Endothelial cell of umbilical vein (primary cell): ENCODE measurements around the gene KRT31. TPM values are rescaled to one million over a fixed set of nuclear protein-coding genes. Genes with fewer than 3 reads are reported as not detected.

Experiments used
- BruUV-seq: library from RNA; stranded (reverse); fragments of 400-500 nt; replicated peaks from 2 replicates; lab custom pipeline; 2021; lab: Mats Ljungman, UMichigan
- CTCF ChIA-PET: fragments of 300-600, 350-600 bp; sonication (Branson Sonifier 250); formaldehyde crosslinking; loops from one replicate; lab custom pipeline; 2021; ENCODE audit warnings: antibody characterized with exemption, inconsistent platforms; lab: Charles Lee
- POLR2A ChIA-PET: fragments of 300-600, 350-600 bp; sonication (Branson Sonifier 250); formaldehyde crosslinking; loops from one replicate; lab custom pipeline; 2021; ENCODE audit warnings: antibody characterized with exemption, inconsistent platforms; lab: Charles Lee
- DNase-seq: peaks from one replicate; pipeline ENCODE4 v3.0.0-alpha.2; 2011; ENCODE audit warnings: low read depth, low spot score
- FAIRE-seq: peaks from 2 replicates; lab custom pipeline; 2011; peaks lifted over from hg19 to GRCh38; lab: Jason Lieb, UNC
- H2AFZ ChIP-seq: 2 replicates; pipeline ENCODE4 v1.6.0; 2012; ENCODE audit warnings: low read depth, low read length, control low read depth, inconsistent platforms
- H3K27ac ChIP-seq: 2 replicates; pipeline ENCODE4 v1.5.1; 2011; ENCODE audit warnings: low read depth, mild to moderate bottlenecking, control low read depth, low read length, moderate library complexity; ENCODE audit not compliant: insufficient read depth
- H3K27me3 ChIP-seq, 2 experiments: 2 replicates each; pipeline versions ENCODE4 v1.6.0 to v1.6.1; 2011; ENCODE audit warnings: low read length in 2 of 2, mixed read lengths in 1 of 2; ENCODE audit not compliant: control insufficient read depth in 2 of 2, insufficient read depth in 2 of 2
- H3K36me3 ChIP-seq, 2 experiments: 2 replicates in 1 of 2; 3 replicates in 1 of 2; pipeline ENCODE4 v1.5.1; 2011; ENCODE audit warnings: low read length in 2 of 2, mild to moderate bottlenecking in 1 of 2, moderate library complexity in 1 of 2; ENCODE audit not compliant: control insufficient read depth in 2 of 2, insufficient read depth in 2 of 2; ENCODE audit errors: extremely low read depth in 1 of 2
- H3K4me1 ChIP-seq: 3 replicates; pipeline ENCODE4 v1.5.1; 2011; ENCODE audit warnings: mild to moderate bottlenecking, low read length; ENCODE audit not compliant: control insufficient read depth, insufficient read depth; ENCODE audit errors: extremely low read depth
- H3K4me2 ChIP-seq: 2 replicates; pipeline ENCODE4 v1.6.1; 2011; ENCODE audit warnings: low read length, control low read depth, mixed read lengths; ENCODE audit not compliant: insufficient read depth
- H3K4me3 ChIP-seq, 3 experiments: fragments of 200-600 bp in 1 of 3; sonication (generic), shearing (Covaris generic) in 1 of 3; replicated peaks in 1 of 3; 2 replicates each; pipeline ENCODE4 v1.5.1; 2011 to 2016; ENCODE audit warnings: control low read depth in 3 of 3, low read length in 3 of 3, mild to moderate bottlenecking in 2 of 3, inconsistent platforms in 1 of 3, low read depth in 1 of 3, moderate library complexity in 1 of 3; ENCODE audit not compliant: insufficient read depth in 1 of 3
- H3K79me2 ChIP-seq: 2 replicates; pipeline ENCODE4 v1.6.0; 2012; ENCODE audit warnings: low read length, inconsistent platforms; ENCODE audit not compliant: control insufficient read depth, insufficient read depth
- H3K9ac ChIP-seq: replicated peaks from 2 replicates; pipeline ENCODE3; 2011; ENCODE audit warnings: low read length, control low read depth; ENCODE audit not compliant: insufficient read depth; ENCODE audit errors: extremely low read depth
- H3K9me1 ChIP-seq: replicated peaks from 3 replicates; pipeline ENCODE4 v1.6.0; 2011; ENCODE audit warnings: mild to moderate bottlenecking, low read length; ENCODE audit not compliant: control insufficient read depth, insufficient read depth; ENCODE audit errors: extremely low read depth
- H3K9me3 ChIP-seq: replicated peaks from 2 replicates; pipeline ENCODE4 v1.5.1; 2012; ENCODE audit warnings: low read length, inconsistent platforms; ENCODE audit not compliant: control insufficient read depth, insufficient read depth
- H4K20me1 ChIP-seq: replicated peaks from 2 replicates; pipeline ENCODE3; 2011; ENCODE audit warnings: mild to moderate bottlenecking, low read length; ENCODE audit not compliant: control insufficient read depth, insufficient read depth; ENCODE audit errors: extremely low read depth
- EZH2 ChIP-seq: IDR thresholded peaks from 2 replicates; pipeline ENCODE4 v1.6.1; 2012; ENCODE audit warnings: borderline replicate concordance, low read depth, mild to moderate bottlenecking, moderate library complexity, low read length, inconsistent platforms; ENCODE audit not compliant: severe bottlenecking
- FOS ChIP-seq: IDR thresholded peaks from 2 replicates; pipeline ENCODE4 v1.6.1; 2011; ENCODE audit warnings: mild to moderate bottlenecking, low read length, moderate library complexity, borderline replicate concordance; ENCODE audit not compliant: insufficient read depth
- GATA2 ChIP-seq: IDR thresholded peaks from 2 replicates; pipeline ENCODE4 v1.7.0; 2011; ENCODE audit warnings: low read depth, mild to moderate bottlenecking, moderate library complexity, mixed read lengths, low read length; ENCODE audit not compliant: insufficient read length, insufficient read depth
- JUN ChIP-seq: IDR thresholded peaks from 2 replicates; pipeline ENCODE4 v1.6.1; 2011; ENCODE audit warnings: borderline replicate concordance, low read depth; ENCODE audit not compliant: insufficient read length, insufficient read depth
- MAX ChIP-seq: IDR thresholded peaks from 2 replicates; pipeline ENCODE4 v1.6.1; 2011; ENCODE audit not compliant: insufficient read depth, insufficient read length
- MYC ChIP-seq: IDR thresholded peaks from one replicate; pipeline ENCODE4 v1.6.1; 2011; ENCODE audit warnings: mild to moderate bottlenecking, low read depth, low read length
- POLR2A ChIP-seq: IDR thresholded peaks from 2 replicates; pipeline ENCODE4 v1.6.1; 2012; ENCODE audit warnings: low read depth, mild to moderate bottlenecking, control low read depth, low read length
- POLR2AphosphoS5 ChIP-seq: IDR thresholded peaks from 2 replicates; pipeline ENCODE4 v1.6.1; 2012; ENCODE audit warnings: low read depth, mild to moderate bottlenecking, control low read depth, low read length, moderate library complexity; ENCODE audit not compliant: insufficient read depth
- dilution Hi-C: fragments of 300-500 bp; cut with MboI; formaldehyde crosslinking; loops from one replicate; pipeline ENCODE4 v1.15.0; 2019; ENCODE audit warnings: low sequenced_read_pairs; ENCODE audit not compliant: extremely low pct_ligation_motif_present
- intact Hi-C: fragments of 100-400 bp; cut with micrococcal nuclease; formaldehyde crosslinking; loops from one replicate; pipeline ENCODE4 v1.10.0; 2022
- polyA plus RNA-seq, 4 experiments: library from polyadenylated mRNA; depleted of rRNA in 3 of 4; stranded (reverse) in 3 of 4; unstranded in 1 of 4; fragments of >200 nt; gene quantifications; 2 replicates each; pipeline versions ENCODE4 v1.2.1 to v1.2.3, GENCODE V29; 2011 to 2012; ENCODE audit warnings: missing spikeins in 1 of 4
- total RNA-seq: library from RNA; stranded (reverse); gene quantifications from 2 replicates; pipeline ENCODE4 v1.2.3, GENCODE V29; 2021
- TF ChIP-seq, protein P1 (sequence below), 2 donors: IDR thresholded peaks; 1 replicate in 1 of 2; 2 replicates in 1 of 2; pipeline ENCODE4 v1.5.1; 2011; ENCODE audit warnings: low read length in 2 of 2, mild to moderate bottlenecking in 2 of 2, moderate library complexity in 2 of 2, control low read depth in 1 of 2, inconsistent platforms in 1 of 2, low read depth in 1 of 2; ENCODE audit not compliant: insufficient read depth in 1 of 2; ENCODE audit errors: extremely low read depth in 1 of 2

KRT31 gene
- total and polyA plus RNA-seq, 2 donors (not counting 3 experiments of a cell fraction or from before 2014, with no cell fraction given): not detected

- dilution Hi-C loops: no loop called here
Observed at GRCh38 chr17:41415411-41415810, 18.0 kb upstream of the KRT31 start.

DNA sequence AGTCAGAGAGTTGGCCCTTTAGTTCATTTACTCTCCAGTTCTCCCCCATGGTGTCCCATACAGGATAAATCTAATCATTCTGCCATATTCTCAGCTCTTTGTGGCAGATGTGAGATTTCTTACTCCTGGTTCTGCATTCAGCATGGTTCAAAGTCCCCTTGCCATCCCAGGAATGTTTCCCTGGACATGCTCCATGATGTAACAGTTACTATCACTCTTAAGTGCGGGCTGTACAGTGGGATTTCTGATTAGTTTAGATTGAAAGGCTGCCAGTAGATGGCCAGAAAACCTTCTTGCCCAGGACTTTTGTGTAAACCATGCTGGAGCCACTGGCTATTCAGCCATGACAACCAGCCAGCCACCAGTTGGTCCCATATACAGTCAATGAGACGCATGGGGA is 16.6 kb upstream of the KRT31 start:
- no peak for FAIRE-seq
- dilution Hi-C loops: no loop called here
- CTCF ChIA-PET: interaction anchor here (0.7 kb wide), 1 partner anchor 135 kb away, joined by 3 read pairs; no protein-coding TSS in a partner anchor

More at GRCh38 chr17:41415411-41415810, 18.0 kb upstream of the KRT31 start:
- no peak for DNase-seq
- H2AFZ ChIP-seq: no peak overlapping the region
- no peaks in the 10 kb centered on the region for H4K20me1 ChIP-seq
- ChIA-PET POLR2A (no interaction called here), CTCF (interaction anchor here (1.3 kb wide), 1 partner anchor 133 kb away, joined by 5 read pairs; no protein-coding TSS in a partner anchor)
- H3K79me2 ChIP-seq: no peaks in the 10 kb centered on the region
- H3K36me3 ChIP-seq: no peaks in the 10 kb centered on the region
- no peak overlapping the region for H3K4me3 ChIP-seq
- no peak for FAIRE-seq
- H3K9ac ChIP-seq: no peak overlapping the region
- H3K9me3 ChIP-seq: no peaks in the 10 kb centered on the region
- intact Hi-C loops: no loop called here
- no peak overlapping the region for H3K4me2 ChIP-seq
- no peak for TF ChIP-seq MYC
- TF ChIP-seq JUN: no peak
- no peak for TF ChIP-seq EZH2
- TF ChIP-seq, protein P1, sequence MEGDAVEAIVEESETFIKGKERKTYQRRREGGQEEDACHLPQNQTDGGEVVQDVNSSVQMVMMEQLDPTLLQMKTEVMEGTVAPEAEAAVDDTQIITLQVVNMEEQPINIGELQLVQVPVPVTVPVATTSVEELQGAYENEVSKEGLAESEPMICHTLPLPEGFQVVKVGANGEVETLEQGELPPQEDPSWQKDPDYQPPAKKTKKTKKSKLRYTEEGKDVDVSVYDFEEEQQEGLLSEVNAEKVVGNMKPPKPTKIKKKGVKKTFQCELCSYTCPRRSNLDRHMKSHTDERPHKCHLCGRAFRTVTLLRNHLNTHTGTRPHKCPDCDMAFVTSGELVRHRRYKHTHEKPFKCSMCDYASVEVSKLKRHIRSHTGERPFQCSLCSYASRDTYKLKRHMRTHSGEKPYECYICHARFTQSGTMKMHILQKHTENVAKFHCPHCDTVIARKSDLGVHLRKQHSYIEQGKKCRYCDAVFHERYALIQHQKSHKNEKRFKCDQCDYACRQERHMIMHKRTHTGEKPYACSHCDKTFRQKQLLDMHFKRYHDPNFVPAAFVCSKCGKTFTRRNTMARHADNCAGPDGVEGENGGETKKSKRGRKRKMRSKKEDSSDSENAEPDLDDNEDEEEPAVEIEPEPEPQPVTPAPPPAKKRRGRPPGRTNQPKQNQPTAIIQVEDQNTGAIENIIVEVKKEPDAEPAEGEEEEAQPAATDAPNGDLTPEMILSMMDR (IDR thresholded peaks at IDR 0.05; ENCODE audit: extremely low read depth in 1 of 2, insufficient read depth in 1 of 2, low read depth in 1 of 2, low read length in 2 of 2): no peak
- TF ChIP-seq POLR2A: no peak
- TF ChIP-seq FOS: no peak
- no peak for TF ChIP-seq GATA2
- BruUV-seq: no TSS peak
- H3K9me1 ChIP-seq: no peaks in the 10 kb centered on the region
- no peaks in the 10 kb centered on the region for H3K4me1 ChIP-seq
- no peak overlapping the region for H3K27ac ChIP-seq
- peaks cover 0 to 4% of the 10 kb centered on the region in 2 experiments for H3K27me3 ChIP-seq

More for the DNA sequence above, 16.6 kb upstream of the KRT31 start:
- Histone ChIP-seq H4K20me1 (no peaks in the 10 kb centered on the region), H3K36me3 (no peaks in the 10 kb centered on the region), H3K9me1 (no peaks in the 10 kb centered on the region), H2AFZ (no peak overlapping the region), H3K9ac (no peak overlapping the region), H3K4me1 (no peaks in the 10 kb centered on the region), H3K4me3 (no peak overlapping the region), H3K4me2 (no peak overlapping the region), H3K79me2 (no peaks in the 10 kb centered on the region), H3K9me3 (no peaks in the 10 kb centered on the region), H3K27me3 (peaks cover 0 to 4% of the 10 kb centered on the region in 2 experiments), H3K27ac (no peak overlapping the region)
- no peak for DNase-seq
- POLR2A ChIA-PET: no interaction called here
- no TSS peak for BruUV-seq
- intact Hi-C loops: no loop called here
- no peak for TF ChIP-seq MYC
- no peak for TF ChIP-seq JUN
- TF ChIP-seq POLR2AphosphoS5: no peak
- TF ChIP-seq GATA2: no peak
- TF ChIP-seq POLR2A: no peak
- no peak for TF ChIP-seq MAX
- TF ChIP-seq EZH2: no peak
- TF ChIP-seq, protein P1 (IDR thresholded peaks at IDR 0.05; ENCODE audit: extremely low read depth in 1 of 2, insufficient read depth in 1 of 2, low read depth in 1 of 2, low read length in 2 of 2): no peak
- no peak for TF ChIP-seq FOS
